H1 (cell line): ENCODE measurements around the gene CCDC127. TPM values are rescaled to one million over a fixed set of nuclear protein-coding genes. Genes with fewer than 3 reads are reported as not detected.
A peak's percentile ranks its signal among the peaks of the same experiment; 100 is the strongest.

Experiments
- CTCF ChIA-PET: fragments of 300-600 bp; sonication (Branson Sonifier 250); formaldehyde crosslinking; loops from one replicate; lab custom pipeline; 2021; ENCODE audit not compliant: partially characterized antibody; lab: Charles Lee
- POLR2A ChIA-PET: fragments of 300-600 bp; sonication (Branson Sonifier 250); formaldehyde crosslinking; loops from one replicate; lab custom pipeline; 2021; ENCODE audit warnings: inconsistent platforms; ENCODE audit not compliant: partially characterized antibody; lab: Charles Lee
- DNase-seq, 2 experiments: peaks; one replicate each; pipeline versions ENCODE4 v3.0.0 to v3.0.0-alpha.2; 2010 to 2022; ENCODE audit warnings: low spot score in 2 of 2, low read depth in 1 of 2, mixed read lengths in 1 of 2
- FAIRE-seq: peaks from 2 replicates; lab custom pipeline; 2011; peaks lifted over from hg19 to GRCh38; lab: Jason Lieb, UNC
- H2AFZ ChIP-seq: 2 replicates; pipeline ENCODE4 v1.8.1; 2012; ENCODE audit warnings: low read length, inconsistent platforms
- H2AK5ac ChIP-seq: 2 replicates; pipeline ENCODE4 v1.6.1; 2013; ENCODE audit warnings: low read depth, low read length
- H2BK120ac ChIP-seq: replicated peaks from 2 replicates; pipeline ENCODE3; 2013; ENCODE audit warnings: low read depth, low read length, inconsistent platforms
- H2BK12ac ChIP-seq: 2 replicates; pipeline ENCODE4 v1.6.1; 2013; ENCODE audit warnings: low read depth, low read length
- H2BK15ac ChIP-seq: 2 replicates; pipeline ENCODE4 v1.6.1; 2013; ENCODE audit warnings: low read length
- H2BK20ac ChIP-seq: 2 replicates; pipeline ENCODE4 v1.6.1; 2013; ENCODE audit warnings: low read length
- H2BK5ac ChIP-seq: 2 replicates; pipeline ENCODE4 v1.6.1; 2013; ENCODE audit warnings: low read depth, low read length
- H3K14ac ChIP-seq: 2 replicates; pipeline ENCODE4 v1.6.1; 2013; ENCODE audit warnings: inconsistent platforms; ENCODE audit not compliant: insufficient read length
- H3K18ac ChIP-seq: 2 replicates; pipeline ENCODE4 v1.6.1; 2013; ENCODE audit warnings: low read length; ENCODE audit errors: extremely low read depth
- H3K23ac ChIP-seq: 2 replicates; pipeline ENCODE4 v1.6.1; 2013; ENCODE audit warnings: inconsistent platforms; ENCODE audit not compliant: insufficient read length
- H3K23me2 ChIP-seq: 2 replicates; pipeline ENCODE4 v1.6.1; 2013; ENCODE audit warnings: low read depth, low read length
- H3K27ac ChIP-seq: 2 replicates; pipeline ENCODE4 v1.6.1; 2011; ENCODE audit warnings: low read depth, low read length, inconsistent platforms
- H3K27me3 ChIP-seq, 4 experiments: replicated peaks in 1 of 4; 1 replicate in 1 of 4; 2 replicates in 3 of 4; pipeline versions ENCODE4 v1.6.1 to v1.8.1; 2011 to 2013; ENCODE audit warnings: low read length in 3 of 4, mild to moderate bottlenecking in 3 of 4, inconsistent platforms in 2 of 4, mixed read lengths in 2 of 4, moderate library complexity in 1 of 4; ENCODE audit not compliant: control insufficient read depth in 3 of 4, insufficient read depth in 3 of 4; ENCODE audit errors: extremely low read depth in 1 of 4
- H3K36me3 ChIP-seq, 4 experiments: 2 replicates each; pipeline versions ENCODE4 v1.6.1 to v1.8.1; 2011 to 2013; ENCODE audit warnings: mild to moderate bottlenecking in 4 of 4, low read length in 3 of 4, moderate library complexity in 2 of 4, control low read depth in 1 of 4, inconsistent platforms in 1 of 4; ENCODE audit not compliant: insufficient read depth in 4 of 4, control insufficient read depth in 2 of 4
- H3K4ac ChIP-seq: replicated peaks from 2 replicates; pipeline ENCODE3; 2013; ENCODE audit warnings: low read length, low read depth, mixed read lengths, inconsistent platforms; ENCODE audit not compliant: insufficient read length
- H3K4me1 ChIP-seq, 4 experiments: replicated peaks in 1 of 4; 1 replicate in 1 of 4; 2 replicates in 3 of 4; pipeline versions ENCODE4 v1.6.1 to v1.8.1; 2011 to 2013; ENCODE audit warnings: low read length in 3 of 4, inconsistent platforms in 2 of 4, mixed read lengths in 1 of 4; ENCODE audit not compliant: insufficient read depth in 4 of 4, control insufficient read depth in 3 of 4
- H3K4me2 ChIP-seq, 2 experiments: 2 replicates each; pipeline versions ENCODE4 v1.6.1 to v1.8.1; 2011 to 2013; ENCODE audit warnings: low read depth in 2 of 2, low read length in 2 of 2, control low read depth in 1 of 2, inconsistent platforms in 1 of 2, mild to moderate bottlenecking in 1 of 2; ENCODE audit not compliant: insufficient read depth in 1 of 2
- H3K4me3 ChIP-seq, 4 experiments: fragments of 200-600, 300-600 bp in 1 of 4; sonication (generic), shearing (Covaris generic), sonication (Bioruptor Twin) in 1 of 4; 2 replicates each; pipeline versions ENCODE4 v1.5.1 to v1.8.1; 2011 to 2016; ENCODE audit warnings: low read length in 4 of 4, low read depth in 3 of 4, control low read depth in 2 of 4, inconsistent platforms in 2 of 4, mild to moderate bottlenecking in 2 of 4, mixed read lengths in 1 of 4, moderate library complexity in 1 of 4; ENCODE audit not compliant: insufficient read depth in 2 of 4; ENCODE audit errors: extremely low read depth in 1 of 4
- H3K56ac ChIP-seq: replicated peaks from 2 replicates; pipeline ENCODE3; 2013; ENCODE audit warnings: low read depth, mild to moderate bottlenecking, mixed read lengths, low read length, inconsistent platforms; ENCODE audit not compliant: insufficient read length
- H3K79me1 ChIP-seq: 2 replicates; pipeline ENCODE4 v1.6.1; 2013; ENCODE audit warnings: low read depth, low read length, control low read depth
- H3K79me2 ChIP-seq, 2 experiments: 2 replicates each; pipeline versions ENCODE4 v1.6.1 to v1.8.1; 2012 to 2013; ENCODE audit warnings: low read length in 2 of 2, mild to moderate bottlenecking in 2 of 2, inconsistent platforms in 1 of 2; ENCODE audit not compliant: insufficient read depth in 2 of 2, control insufficient read depth in 1 of 2
- H3K9ac ChIP-seq, 4 experiments: replicated peaks in 1 of 4; 1 replicate in 1 of 4; 2 replicates in 3 of 4; pipeline versions ENCODE4 v1.6.1 to v1.8.1; 2011 to 2013; ENCODE audit warnings: low read depth in 3 of 4, low read length in 3 of 4, control low read depth in 2 of 4, mild to moderate bottlenecking in 2 of 4, moderate library complexity in 2 of 4, inconsistent platforms in 1 of 4; ENCODE audit errors: extremely low read depth in 1 of 4
- H3K9me3 ChIP-seq, 2 experiments: 2 replicates each; pipeline versions ENCODE4 v1.6.1 to v1.8.1; 2012 to 2013; ENCODE audit warnings: mild to moderate bottlenecking in 2 of 2, moderate library complexity in 2 of 2, control low read depth in 1 of 2, inconsistent platforms in 1 of 2, low read depth in 1 of 2, low read length in 1 of 2, mixed read lengths in 1 of 2; ENCODE audit not compliant: insufficient read depth in 2 of 2
- H4K20me1 ChIP-seq, 2 experiments: replicated peaks in 1 of 2; 2 replicates each; pipeline versions ENCODE3 to v1.8.1; 2011 to 2013; ENCODE audit warnings: inconsistent platforms in 2 of 2, low read length in 2 of 2, mild to moderate bottlenecking in 1 of 2; ENCODE audit not compliant: insufficient read depth in 2 of 2, control insufficient read depth in 1 of 2
- H4K5ac ChIP-seq: 2 replicates; pipeline ENCODE4 v1.6.1; 2013; ENCODE audit warnings: low read length, low read depth, mixed read lengths, inconsistent platforms; ENCODE audit not compliant: insufficient read length
- H4K8ac ChIP-seq: 2 replicates; pipeline ENCODE4 v1.8.0; 2013; ENCODE audit warnings: mild to moderate bottlenecking, moderate library complexity, low read length, inconsistent platforms; ENCODE audit not compliant: insufficient read depth; ENCODE audit errors: extremely low read depth
- H4K91ac ChIP-seq: replicated peaks from 2 replicates; pipeline ENCODE3; 2013; ENCODE audit warnings: low read length, mixed read lengths, inconsistent platforms; ENCODE audit not compliant: insufficient read length
- CHD2 ChIP-seq: IDR thresholded peaks from 2 replicates; pipeline ENCODE4 v1.6.1; 2012; ENCODE audit warnings: low read length, improper control_type of control experiment
- EZH2 ChIP-seq: fragments of 200-600 bp; sonication (generic); IDR thresholded peaks from 2 replicates; pipeline ENCODE4 v1.7.1; 2012; ENCODE audit warnings: low read depth, mild to moderate bottlenecking, moderate library complexity, low read length, inconsistent platforms; ENCODE audit not compliant: severe bottlenecking
- POLR2AphosphoS5 ChIP-seq: IDR thresholded peaks from 2 replicates; pipeline ENCODE4 v1.6.1; 2011; ENCODE audit warnings: low read depth, low read length
- WGBS, 2 experiments: shearing (Covaris generic) in 1 of 2; methylation state at CpG; one replicate each; pipeline versions ENCODE4 v1.1.6 to v1.1.7; 2013 to 2015; ENCODE audit warnings: low lambda C conversion rate in 2 of 2, mixed read lengths in 2 of 2, inconsistent platforms in 1 of 2, low coverage in 1 of 2, missing lambda C conversion rate in 1 of 2; ENCODE audit not compliant: insufficient replicate concordance in 2 of 2, insufficient coverage in 1 of 2, insufficient read length in 1 of 2; ENCODE audit errors: extremely low coverage in 1 of 2, missing lambda C conversion rate in 1 of 2; 5-methylcytosine and 5-hydroxymethylcytosine counted together
- polyA plus RNA-seq, 7 experiments: library from polyadenylated mRNA; depleted of rRNA in 3 of 7; stranded (reverse) in 5 of 7; unstranded in 2 of 7; fragments of >200 nt in 5 of 7; fragments of 200-250 nt in 2 of 7; gene quantifications; 1 replicate in 5 of 7; 2 replicates in 1 of 7; 4 replicates in 1 of 7; pipeline versions ENCODE4 v1.2.1 to v1.2.3, GENCODE V29; 2011 to 2013; ENCODE audit warnings: missing spikeins in 2 of 7, mixed read lengths in 2 of 7
- total RNA-seq: library from RNA; stranded (reverse); fragmentation: NEBNext Ultra II Directional; extraction: Animal tissue kit (Norgen Biotek cat#: 25700); gene quantifications from 2 replicates; pipeline ENCODE4 v1.2.1, GENCODE V29; 2021

Gene CCDC127
- total and polyA plus RNA-seq, 2 of the 8 experiments (the other 6 are each of a cell fraction or from before 2014, with no cell fraction given): 2.9 to 8.0 TPM

GRCh38 chr5:157801-158200 is 60.2 kb downstream of the CCDC127 start:
- no peaks in the 10 kb centered on the region for H3K79me2 ChIP-seq
- H3K79me1 ChIP-seq: no peaks in the 10 kb centered on the region; the same call in 1 of the 2 replicates
- H2BK20ac ChIP-seq: no peak overlapping the region
- H2BK12ac ChIP-seq: no peak overlapping the region
- no peak overlapping the region for H2AFZ ChIP-seq
- peaks cover 14 to 77% (median 36%) of the 10 kb centered on the region in 4 experiments; a peak in 6 of 8 replicates for H3K36me3 ChIP-seq
- POLR2A ChIA-PET: no interaction called here
- no peak overlapping the region for H3K56ac ChIP-seq
- H3K23ac ChIP-seq: no peak overlapping the region
- H3K4ac ChIP-seq: no peak overlapping the region
- DNase-seq (peak in 1 of 2 experiments; percentile 41), FAIRE-seq (no peak)
- H2BK5ac ChIP-seq: no peak overlapping the region
- WGBS, 2 experiments: 98% methylated on average over 10 of the region's 11 CpGs; no CpG with 5 or more reads in 1 of the 2 experiments
- H2AK5ac ChIP-seq: no peak overlapping the region
- H2BK15ac ChIP-seq: no peak overlapping the region
- peaks cover 0 to 2% (median 0%) of the 10 kb centered on the region in 4 experiments; a peak in 2 of 7 replicates for H3K4me1 ChIP-seq
- H3K4me3 ChIP-seq: no peak overlapping the region
- H4K5ac ChIP-seq: no peak overlapping the region
- H4K8ac ChIP-seq: no peak overlapping the region
- no peak overlapping the region for H3K18ac ChIP-seq
- no peaks in the 10 kb centered on the region for H3K9me3 ChIP-seq
- no peaks in the 10 kb centered on the region for H3K27me3 ChIP-seq
- H2BK120ac ChIP-seq: no peak overlapping the region
- H4K91ac ChIP-seq: no peak overlapping the region
- no peak overlapping the region for H3K4me2 ChIP-seq
- peaks cover 0 to 4% of the 10 kb centered on the region in 2 experiments for H4K20me1 ChIP-seq
- no peak overlapping the region for H3K27ac ChIP-seq
- H3K9ac ChIP-seq: no peak overlapping the region
- CTCF ChIA-PET: interaction anchor here (0.5 kb wide), 1 partner anchor 9 kb away, joined by 3 read pairs; no protein-coding TSS in a partner anchor
- no peak overlapping the region for H3K14ac ChIP-seq
- H3K23me2 ChIP-seq: no peaks in the 10 kb centered on the region
- no peak for TF ChIP-seq CHD2
- no peak for TF ChIP-seq EZH2
- TF ChIP-seq POLR2AphosphoS5: peak; percentile 25; the same call in 1 of the 2 replicates
